ENCODE data around the gene GLUL.
"Not testable (repeated sequence)": the region's sequence is repeated elsewhere in the genome, so short reads cannot be mapped to it uniquely, and the experiment has no call there.

GLUL gene

DNA sequence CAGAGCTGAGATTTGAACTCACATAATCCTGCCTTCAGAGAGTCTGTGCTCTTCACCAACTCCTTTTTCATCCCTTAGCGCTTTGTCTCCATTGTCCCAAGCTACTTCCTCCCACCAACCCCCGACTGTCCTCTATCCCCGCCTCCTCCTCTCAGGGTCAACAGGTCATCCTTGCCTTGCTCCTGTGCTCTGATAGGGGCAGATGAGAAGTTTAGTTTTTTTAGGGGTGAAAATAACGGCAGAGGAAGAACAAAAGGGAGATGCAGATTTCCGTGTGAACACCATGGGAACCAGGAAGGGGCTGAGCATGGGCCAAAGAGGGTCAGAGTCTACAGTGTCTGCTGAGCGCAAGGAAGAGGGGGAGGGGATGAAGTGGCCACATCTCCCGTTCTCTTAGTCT, 31.9 kb downstream of the GLUL start:
- no peak for DNase-seq

- DNase-seq: no peak
Measured at GRCh38 chr1:182357913-182358312, 33.7 kb downstream of the GLUL start.

DNA sequence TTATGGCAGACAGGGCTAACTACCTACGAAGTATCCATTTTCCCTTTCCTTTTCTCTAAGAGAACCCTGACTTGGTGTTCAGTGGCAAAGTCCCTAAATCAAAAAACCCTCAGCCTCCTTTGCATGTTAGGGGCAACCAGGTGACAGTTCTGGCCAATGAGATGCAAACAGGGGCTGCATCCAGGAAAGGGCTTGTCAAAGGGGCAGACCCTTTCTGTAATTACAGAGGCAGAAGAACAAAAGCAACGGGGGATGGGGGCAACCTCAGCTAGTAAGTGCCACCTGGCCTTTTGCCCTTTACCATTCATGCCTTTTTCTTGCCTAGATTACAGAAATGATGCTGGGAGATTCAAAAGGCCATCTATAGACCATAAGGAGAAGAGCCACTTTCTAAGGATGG, 34.4 kb downstream of the GLUL start:
- no peak for DNase-seq

DNA sequence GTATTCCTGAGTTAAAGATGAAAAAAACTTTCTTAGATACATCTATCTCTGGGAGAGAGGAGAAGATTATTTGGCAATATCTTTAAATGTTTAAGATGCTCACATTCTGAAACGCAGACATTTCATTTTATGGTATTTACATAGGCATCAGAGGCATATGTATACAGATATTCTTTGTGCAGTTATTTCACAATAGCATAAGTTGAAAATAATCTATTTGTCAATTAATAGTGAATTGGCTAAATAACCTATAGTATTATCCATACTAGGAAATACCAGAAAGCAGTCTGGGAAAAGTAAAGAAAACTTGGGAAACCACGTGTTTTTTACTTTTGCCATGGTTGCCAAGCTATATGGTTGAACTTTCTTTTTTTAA, 35.9 kb downstream of the GLUL start:
- DNase-seq: no peak

- no peak for DNase-seq
Measured at GRCh38 chr1:182351790-182352364, 39.7 kb downstream of the GLUL start.

- DNase-seq: no peak
Measured at GRCh38 chr1:182350839-182351238, 40.8 kb downstream of the GLUL start.

- no peak for DNase-seq
Measured at GRCh38 chr1:182348961-182349747, 42.4 kb downstream of the GLUL start.

DNA sequence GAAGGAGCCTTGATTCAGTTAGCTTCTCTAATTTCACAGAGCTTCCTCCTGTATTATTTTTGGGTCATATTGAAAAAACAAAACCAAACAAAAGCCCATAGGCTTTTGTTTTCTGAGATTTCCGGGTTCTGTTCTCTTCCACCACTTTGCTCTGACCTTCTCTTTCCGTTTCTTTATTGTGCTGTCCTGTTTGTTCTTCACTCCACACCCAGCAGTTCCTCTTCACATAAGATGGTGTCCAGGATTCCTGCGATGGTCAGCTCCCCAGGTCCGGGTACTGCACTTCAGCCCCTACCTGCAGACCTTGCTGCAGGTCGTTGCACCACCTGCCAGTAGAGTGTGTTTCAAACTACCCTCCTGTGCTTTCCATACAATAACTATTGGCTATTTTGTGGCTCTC, 44.6 kb downstream of the GLUL start:
- no peak for DNase-seq

DNA sequence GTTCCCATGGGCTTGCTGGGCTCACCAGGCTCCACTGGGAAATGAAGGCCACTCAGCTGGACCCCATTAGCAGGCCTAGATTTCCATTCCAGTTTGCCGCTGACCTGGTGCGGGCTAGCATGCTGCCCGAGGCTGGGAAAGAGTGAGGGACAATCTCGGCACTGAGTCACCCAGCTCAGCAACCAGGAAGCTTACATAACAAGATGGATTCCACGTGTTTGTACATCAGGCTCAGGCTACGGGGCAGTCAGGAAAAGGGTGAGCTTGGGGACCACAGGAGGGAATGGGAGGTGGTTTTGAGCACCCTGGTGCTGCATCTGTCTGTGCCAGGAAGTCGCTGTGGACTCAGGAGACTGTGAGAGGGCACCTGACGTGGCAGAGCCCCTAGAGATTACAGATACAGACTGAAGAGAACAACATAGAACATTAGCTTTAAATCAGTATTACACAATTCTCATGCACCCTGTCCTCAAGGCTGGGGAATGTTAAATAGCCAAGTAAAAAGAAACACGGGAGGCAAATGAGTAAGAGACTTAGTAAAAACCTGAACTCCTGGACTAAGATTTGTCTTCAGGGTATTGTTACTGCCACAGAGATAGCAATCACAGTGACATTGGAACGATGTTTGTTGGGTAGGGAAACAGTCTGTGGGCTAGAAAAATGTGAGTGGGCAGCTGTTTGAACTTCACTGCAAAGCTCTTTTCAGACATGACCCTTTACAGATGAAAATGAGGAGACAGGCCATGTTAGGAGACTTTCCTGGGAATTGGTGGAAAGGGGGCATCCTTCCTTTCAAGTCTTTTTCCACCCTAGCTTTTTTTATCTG, 51.1 kb downstream of the GLUL start:
- no peak for DNase-seq

DNA sequence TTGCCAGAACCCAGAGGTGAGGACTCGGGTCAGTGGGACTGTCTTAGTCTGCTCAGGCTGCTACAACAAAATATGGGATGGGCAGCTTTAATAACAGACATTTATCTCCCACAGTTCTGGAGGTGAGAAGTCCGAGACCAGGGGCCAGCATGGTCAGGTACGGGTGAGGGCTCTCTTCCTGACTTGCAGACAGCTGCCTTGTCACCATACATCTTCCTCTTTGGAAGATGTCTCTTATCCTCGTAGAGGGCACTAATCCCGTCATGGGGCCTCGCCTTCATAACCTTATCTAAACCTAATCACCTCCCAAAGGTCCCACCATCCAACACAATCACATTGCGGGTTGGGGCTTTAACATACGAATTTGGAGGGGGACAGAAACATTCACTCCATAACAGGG, 51.9 kb downstream of the GLUL start:
- no peak for DNase-seq

DNA sequence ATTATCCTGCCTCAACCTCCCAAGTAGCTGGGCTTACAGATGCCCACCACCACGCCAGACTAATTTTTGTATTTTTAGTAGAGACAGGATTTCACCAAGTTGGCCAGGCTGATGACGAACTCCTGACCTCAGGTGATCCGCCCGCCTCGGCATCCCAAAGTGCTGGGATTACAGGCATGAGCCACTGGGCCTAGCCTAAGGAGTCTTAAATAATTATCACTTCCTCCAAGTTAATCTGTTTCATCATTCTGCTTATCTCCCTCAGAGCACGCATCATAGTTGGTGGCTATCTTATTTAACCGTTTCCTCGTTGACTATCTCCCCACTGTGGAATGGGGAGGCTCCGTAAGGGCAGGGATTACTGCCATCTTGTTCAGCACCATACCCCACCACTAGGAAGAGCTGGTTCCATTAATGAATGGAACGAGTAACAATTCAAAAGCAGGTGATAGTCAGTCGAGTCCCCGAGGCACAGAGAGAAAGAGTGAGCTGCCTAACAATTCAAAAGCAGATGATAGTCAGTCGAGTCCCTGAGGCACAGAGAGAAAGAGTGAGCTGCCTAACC, 52.7 kb downstream of the GLUL start:
- no peak for DNase-seq

- no peak for DNase-seq
Measured at GRCh38 chr1:182337736-182338571, 53.6 kb downstream of the GLUL start.

DNA sequence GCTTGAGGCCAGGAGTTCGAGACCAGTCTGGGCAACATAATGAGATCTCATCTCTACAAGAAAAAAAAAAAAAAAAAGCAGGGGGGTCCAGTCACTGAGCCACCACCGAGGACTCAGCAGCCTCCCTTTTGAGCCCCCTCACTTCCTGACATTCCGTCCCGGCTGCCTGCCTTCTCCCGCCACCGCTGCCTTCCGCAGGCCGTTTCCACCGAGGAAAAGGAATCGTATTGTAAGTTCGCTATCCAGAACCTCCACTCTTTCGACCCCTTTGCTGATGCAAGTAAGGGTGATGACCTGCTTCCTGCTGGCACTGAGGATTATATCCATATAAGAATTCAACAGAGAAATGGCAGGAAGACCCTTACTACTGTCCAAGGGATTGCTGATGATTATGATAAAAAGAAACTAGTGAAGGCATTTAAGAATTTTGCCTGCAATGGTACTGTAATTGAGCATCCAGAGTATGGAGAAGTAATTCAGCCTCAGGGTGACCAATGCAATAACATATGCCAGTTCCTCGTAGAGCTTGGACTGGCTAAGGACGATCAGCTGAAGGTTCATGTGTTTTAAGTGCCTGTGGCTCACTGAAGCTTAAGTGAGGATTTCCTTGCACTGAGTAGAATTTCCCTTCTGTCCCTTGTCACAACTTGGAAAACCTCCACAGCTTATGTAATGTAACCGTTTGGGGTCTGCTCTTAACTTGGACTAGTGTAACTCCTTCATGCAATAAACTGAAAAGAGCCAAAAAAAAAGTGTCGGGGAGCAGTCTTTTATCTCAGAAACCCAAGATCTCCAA, 55.6 kb downstream of the GLUL start:
- DNase-seq: no peak

DNA sequence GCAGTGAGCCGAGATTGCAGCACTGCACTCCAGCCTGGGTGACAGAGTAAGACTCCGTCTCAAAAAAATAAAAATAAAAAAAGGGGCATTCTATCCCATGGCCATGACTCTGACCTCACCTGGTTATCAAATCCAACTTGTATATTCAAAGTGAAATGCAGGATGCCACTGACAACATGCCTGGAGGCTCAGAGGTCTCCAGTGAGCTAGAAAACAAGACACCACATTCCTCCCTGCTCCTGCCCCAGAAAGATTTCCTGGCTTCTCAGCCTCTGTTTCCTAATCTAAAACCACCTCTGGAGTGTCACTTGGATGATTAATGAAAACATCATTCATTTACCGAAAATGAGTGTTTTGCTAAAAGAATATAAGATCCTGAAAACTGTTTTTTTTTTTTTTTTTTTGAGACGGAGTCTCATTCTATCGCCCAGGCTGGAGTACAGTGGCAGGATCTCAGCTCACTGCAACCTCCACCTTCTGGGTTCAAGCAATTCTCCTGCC, 58.5 kb downstream of the GLUL start:
- not testable (repeated sequence) for DNase-seq

DNA sequence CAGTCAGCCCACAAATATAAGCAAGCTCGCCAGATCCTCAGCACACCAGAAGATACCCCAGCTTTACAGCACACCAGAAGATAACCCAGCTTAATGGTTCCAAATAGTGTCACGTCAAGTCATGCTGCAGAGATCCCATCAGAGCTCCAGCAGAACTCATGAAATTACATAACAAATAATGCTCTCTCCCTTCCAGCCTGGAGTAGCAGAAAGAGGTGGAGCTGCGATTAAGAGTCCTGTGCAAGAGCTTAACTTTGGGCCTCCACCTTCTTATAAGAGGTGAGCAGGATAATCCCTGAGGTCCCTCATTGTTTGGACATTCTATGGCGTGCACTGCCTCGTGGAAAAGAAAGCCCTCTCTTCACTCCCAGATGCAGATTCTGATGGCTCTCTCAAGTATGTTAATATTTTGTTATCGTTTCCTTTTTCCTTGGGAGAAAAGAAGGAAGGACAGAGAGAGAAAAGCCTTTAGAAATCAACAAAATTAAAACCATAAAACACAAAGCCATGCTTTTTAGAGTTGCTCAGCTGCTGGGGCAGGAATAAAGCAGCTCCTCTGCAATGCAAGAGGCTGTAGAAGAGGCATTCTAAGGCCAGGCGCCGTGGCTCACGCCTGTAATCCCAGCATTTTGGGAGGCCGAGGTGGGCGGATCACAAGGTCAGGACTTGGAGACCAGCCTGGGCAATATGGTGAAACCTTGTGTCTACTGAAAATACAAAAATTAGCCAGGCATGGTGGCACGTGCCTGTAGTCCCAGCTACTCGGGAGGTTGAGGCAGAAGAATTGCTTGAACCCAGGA, 59.1 kb downstream of the GLUL start:
- DNase-seq: no peak

Data from fibroblast of skin of right biceps (primary cell).